Neuronal stem cell (in vitro differentiated cells): Measurements from ENCODE around the gene CPNE4.

Source experiments
- DNase-seq: peaks from one replicate; pipeline ENCODE4 v3.0.0-alpha.2; 2013; ENCODE audit warnings: low spot score
- H2AFZ ChIP-seq: one replicate; pipeline ENCODE4 v1.6.1; 2013; ENCODE audit warnings: mild to moderate bottlenecking, low read length, inconsistent platforms
- H2AK5ac ChIP-seq: 2 replicates; pipeline ENCODE4 v1.6.1; 2013; ENCODE audit warnings: low read depth, mild to moderate bottlenecking, inconsistent platforms, low read length, moderate library complexity, mixed read lengths
- H2BK120ac ChIP-seq: 2 replicates; pipeline ENCODE4 v1.6.1; 2013; ENCODE audit warnings: low read depth, mild to moderate bottlenecking, inconsistent platforms, low read length, moderate library complexity, mixed read lengths
- H2BK12ac ChIP-seq: one replicate; pipeline ENCODE4 v1.6.1; 2013; ENCODE audit warnings: low read length, inconsistent platforms
- H2BK15ac ChIP-seq: 2 replicates; pipeline ENCODE4 v1.6.1; 2013; ENCODE audit warnings: mild to moderate bottlenecking, low read length, inconsistent platforms, mixed read lengths
- H2BK5ac ChIP-seq: one replicate; pipeline ENCODE4 v1.6.1; 2013; ENCODE audit warnings: inconsistent platforms, mild to moderate bottlenecking, low read length, moderate library complexity
- H3K14ac ChIP-seq: one replicate; pipeline ENCODE4 v1.6.1; 2013; ENCODE audit warnings: low read length, inconsistent platforms
- H3K18ac ChIP-seq: 2 replicates; pipeline ENCODE4 v1.6.1; 2013; ENCODE audit warnings: low read length, inconsistent platforms
- H3K23ac ChIP-seq: 2 replicates; pipeline ENCODE4 v1.6.1; 2013; ENCODE audit warnings: low read depth, mild to moderate bottlenecking, mixed read lengths, low read length, inconsistent platforms; ENCODE audit not compliant: poor library complexity
- H3K27ac ChIP-seq: replicated peaks from 3 replicates; pipeline ENCODE4 v1.5.1; 2013; ENCODE audit warnings: low read length, inconsistent platforms
- H3K27me3 ChIP-seq, 3 experiments: 2 replicates each; pipeline ENCODE4 v1.6.1; 2013; ENCODE audit warnings: low read length in 3 of 3, mild to moderate bottlenecking in 2 of 3, inconsistent platforms in 1 of 3, low read depth in 1 of 3, mixed read lengths in 1 of 3, moderate library complexity in 1 of 3; ENCODE audit not compliant: control insufficient read depth in 3 of 3, insufficient read depth in 3 of 3
- H3K36me3 ChIP-seq, 2 donors: replicated peaks in 1 of 2; 2 replicates each; pipeline ENCODE4 v1.6.1; 2013; ENCODE audit warnings: low read length in 2 of 2; ENCODE audit not compliant: control insufficient read depth in 2 of 2, insufficient read depth in 2 of 2
- H3K4ac ChIP-seq: 2 replicates; pipeline ENCODE4 v1.6.1; 2013; ENCODE audit warnings: inconsistent platforms, mild to moderate bottlenecking, low read length, moderate library complexity
- H3K4me1 ChIP-seq, 2 donors: 1 replicate in 1 of 2; 2 replicates in 1 of 2; pipeline ENCODE4 v1.6.1; 2013; ENCODE audit warnings: low read length in 2 of 2, low read depth in 1 of 2; ENCODE audit not compliant: control insufficient read depth in 2 of 2, insufficient read depth in 1 of 2
- H3K4me2 ChIP-seq: one replicate; pipeline ENCODE4 v1.6.1; 2013; ENCODE audit warnings: mild to moderate bottlenecking, low read length, inconsistent platforms; ENCODE audit not compliant: insufficient read depth, poor library complexity, severe bottlenecking
- H3K4me3 ChIP-seq, 2 donors: 2 replicates each; pipeline ENCODE4 v1.5.1; 2013; ENCODE audit warnings: low read length in 2 of 2, mild to moderate bottlenecking in 2 of 2, inconsistent platforms in 1 of 2, moderate library complexity in 1 of 2
- H3K79me1 ChIP-seq: one replicate; pipeline ENCODE4 v1.6.1; 2013; ENCODE audit warnings: low read depth, mild to moderate bottlenecking, inconsistent platforms, low read length, moderate library complexity
- H3K9ac ChIP-seq: one replicate; pipeline ENCODE4 v1.6.1; 2013; ENCODE audit warnings: mild to moderate bottlenecking, low read depth, low read length, inconsistent platforms; ENCODE audit not compliant: poor library complexity
- H3K9me3 ChIP-seq, 2 donors: replicated peaks in 1 of 2; 2 replicates each; pipeline versions ENCODE3 to v1.6.1; 2013; ENCODE audit warnings: low read length in 2 of 2, mild to moderate bottlenecking in 2 of 2, inconsistent platforms in 1 of 2, low read depth in 1 of 2, mixed read lengths in 1 of 2, moderate library complexity in 1 of 2; ENCODE audit not compliant: control insufficient read depth in 2 of 2, insufficient read depth in 1 of 2
- H4K8ac ChIP-seq: one replicate; pipeline ENCODE4 v1.6.1; 2013; ENCODE audit warnings: low read depth, mild to moderate bottlenecking, inconsistent platforms, low read length, moderate library complexity
- H4K91ac ChIP-seq: one replicate; pipeline ENCODE4 v1.6.1; 2013; ENCODE audit warnings: low read length, low read depth, mild to moderate bottlenecking, inconsistent platforms; ENCODE audit not compliant: poor library complexity
- WGBS, 2 donors: extraction: QIAGEN DNeasy Blood & Tissue Kit; methylation state at CpG; one replicate each; pipeline ENCODE4 v1.1.7; 2013; ENCODE audit warnings: missing lambda C conversion rate in 2 of 2, mixed read lengths in 1 of 2; ENCODE audit not compliant: insufficient read length in 2 of 2, insufficient replicate concordance in 1 of 2; ENCODE audit errors: extremely low coverage in 2 of 2; 5-methylcytosine and 5-hydroxymethylcytosine counted together

The CPNE4 gene

DNA sequence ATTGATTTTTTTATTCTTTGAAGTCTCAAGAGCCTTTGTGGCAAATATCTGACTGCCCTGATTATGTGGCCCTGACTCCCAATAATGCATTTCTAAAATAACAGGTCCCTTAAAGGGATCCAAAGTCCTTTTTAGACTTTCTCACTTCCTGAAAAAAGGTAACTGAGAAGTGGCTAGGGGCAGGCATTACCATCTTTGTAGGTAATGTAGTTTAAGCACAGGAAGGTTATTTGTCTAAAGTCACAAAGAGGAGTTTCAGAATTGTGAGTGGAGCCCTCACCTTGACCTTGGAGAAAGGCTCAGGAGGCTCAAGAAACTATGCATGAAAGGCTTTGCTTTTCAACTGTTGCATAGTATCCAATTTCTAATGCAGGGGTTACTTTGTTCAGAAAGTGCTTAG, 389.2 kb downstream of the CPNE4 start:
- Histone ChIP-seq H3K27me3 (peaks cover 0 to 2% (median 0%) of the 10 kb centered on the region in 3 experiments), H3K9ac (no peak overlapping the region), H2BK5ac (no peak overlapping the region), H4K8ac (no peak overlapping the region), H2AK5ac (no peak overlapping the region), H2BK120ac (no peak overlapping the region), H3K23ac (no peak overlapping the region), H3K79me1 (no peaks in the 10 kb centered on the region), H3K4ac (no peak overlapping the region), H3K36me3 (no peaks in the 10 kb centered on the region), H3K4me1 (no peaks in the 10 kb centered on the region), H3K4me3 (no peak overlapping the region), H3K9me3 (no peaks in the 10 kb centered on the region), H3K4me2 (no peak overlapping the region), H2AFZ (no peak overlapping the region), H3K18ac (no peak overlapping the region), H2BK12ac (no peak overlapping the region), H3K14ac (no peak overlapping the region), H2BK15ac (no peak overlapping the region), H3K27ac (no peak overlapping the region), H4K91ac (no peak overlapping the region)
- DNase-seq = no peak

DNA sequence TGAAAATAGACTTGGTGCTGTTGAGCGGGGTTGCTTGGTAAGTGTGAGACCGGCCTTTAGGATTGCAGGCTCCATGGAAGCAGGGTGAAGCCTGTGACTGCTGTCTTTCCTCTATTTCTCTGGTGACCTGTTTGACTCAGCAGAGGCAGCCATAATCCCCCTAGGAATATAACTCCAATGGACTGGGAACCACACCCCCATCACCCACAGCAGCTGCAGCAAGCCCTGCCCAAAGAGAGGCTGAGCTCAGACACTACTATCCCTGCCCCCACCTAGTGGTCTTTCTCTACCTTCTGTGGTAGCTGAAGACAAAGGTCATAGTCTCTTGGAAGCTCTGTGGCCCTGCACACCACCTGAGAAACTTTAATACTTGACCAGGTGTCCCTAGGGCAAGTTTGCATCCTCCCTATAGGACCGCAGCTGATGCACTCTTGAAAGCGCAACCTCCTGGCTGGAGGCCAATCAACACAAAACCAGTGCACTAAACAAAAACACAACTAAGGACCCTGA, 398.5 kb downstream of the CPNE4 start:
- Histone ChIP-seq H3K27ac (no peak overlapping the region), H3K4me3 (no peak overlapping the region), H3K36me3 (no peaks in the 10 kb centered on the region), H3K4me1 (no peaks in the 10 kb centered on the region), H3K4ac (no peak overlapping the region), H3K14ac (no peak overlapping the region), H3K27me3 (no peaks in the 10 kb centered on the region), H2AK5ac (no peak overlapping the region), H4K91ac (no peak overlapping the region), H2AFZ (no peak overlapping the region), H4K8ac (no peak overlapping the region), H3K4me2 (no peak overlapping the region), H2BK15ac (no peak overlapping the region), H3K9ac (no peak overlapping the region), H2BK5ac (no peak overlapping the region), H3K79me1 (no peaks in the 10 kb centered on the region), H3K23ac (no peak overlapping the region), H3K9me3 (no peaks in the 10 kb centered on the region), H2BK12ac (no peak overlapping the region), H2BK120ac (no peak overlapping the region), H3K18ac (no peak overlapping the region)
- no CpG with 5 or more reads among the region's 4 CpGs for WGBS, 2 donors
- no peak for DNase-seq

DNA sequence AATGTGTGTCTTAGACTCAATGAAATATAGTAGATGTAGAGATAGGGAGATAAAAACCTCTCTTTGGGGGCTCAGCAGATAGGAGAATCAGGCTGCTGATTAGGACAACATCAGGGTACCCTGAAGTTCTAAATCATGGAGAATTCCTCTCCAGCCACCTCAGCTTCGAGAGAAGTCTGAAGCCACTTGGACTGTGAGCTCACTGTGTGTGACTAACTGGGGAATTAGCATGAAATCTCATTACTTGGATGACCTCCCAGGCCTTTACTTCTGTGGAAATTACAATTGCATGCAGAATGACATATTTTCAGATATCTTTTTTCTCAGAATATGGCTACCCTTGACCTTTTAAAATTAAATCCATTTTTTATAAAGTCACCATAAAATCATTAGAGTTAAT, 404.0 kb downstream of the CPNE4 start:
- no peak overlapping the region for H3K27ac ChIP-seq
- no peak for DNase-seq

DNA sequence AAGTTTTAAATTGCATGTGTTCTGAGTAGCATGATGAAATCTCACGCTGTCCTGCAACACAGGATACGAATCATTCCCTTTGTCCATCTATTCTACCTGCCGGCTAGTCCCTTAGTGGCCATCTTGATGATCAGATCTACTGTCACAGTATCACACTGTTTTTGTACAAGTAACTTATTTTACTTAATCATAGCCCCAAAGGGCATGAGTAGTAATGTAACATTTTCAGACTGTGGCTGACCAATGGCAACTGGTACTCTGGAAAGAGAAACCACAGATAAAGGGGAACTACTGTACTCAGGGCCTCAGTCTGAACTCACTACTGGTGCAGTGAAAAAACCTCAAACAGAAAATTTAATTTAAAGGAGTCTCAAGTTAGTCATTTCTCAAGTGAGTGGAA, 404.7 kb downstream of the CPNE4 start:
- H3K18ac ChIP-seq = no peak overlapping the region
- H3K36me3 ChIP-seq = no peaks in the 10 kb centered on the region
- no peak overlapping the region for H2AFZ ChIP-seq
- H3K4me3 ChIP-seq = no peak overlapping the region
- no peak overlapping the region for H4K8ac ChIP-seq
- H2AK5ac ChIP-seq = no peak overlapping the region
- H3K27ac ChIP-seq = no peak overlapping the region
- DNase-seq = no peak
- no peak overlapping the region for H2BK5ac ChIP-seq
- H4K91ac ChIP-seq = no peak overlapping the region
- no peaks in the 10 kb centered on the region for H3K4me1 ChIP-seq
- H2BK120ac ChIP-seq = no peak overlapping the region
- H3K4me2 ChIP-seq = no peak overlapping the region
- H3K14ac ChIP-seq = no peak overlapping the region
- WGBS, 2 donors = no CpG with 5 or more reads among the region's 3 CpGs
- no peaks in the 10 kb centered on the region for H3K27me3 ChIP-seq
- no peak overlapping the region for H3K9ac ChIP-seq
- no peaks in the 10 kb centered on the region for H3K79me1 ChIP-seq
- H3K9me3 ChIP-seq = no peaks in the 10 kb centered on the region
- no peak overlapping the region for H3K23ac ChIP-seq
- H2BK12ac ChIP-seq = no peak overlapping the region
- H2BK15ac ChIP-seq = no peak overlapping the region
- no peak overlapping the region for H3K4ac ChIP-seq

More for the DNA sequence above, 404.0 kb downstream of the CPNE4 start:
- Histone ChIP-seq H3K4me3 (no peak overlapping the region), H4K8ac (no peak overlapping the region), H3K18ac (no peak overlapping the region), H2AFZ (no peak overlapping the region), H3K4ac (no peak overlapping the region), H3K27me3 (no peaks in the 10 kb centered on the region), H3K4me1 (no peaks in the 10 kb centered on the region), H2AK5ac (no peak overlapping the region), H2BK15ac (no peak overlapping the region), H2BK5ac (no peak overlapping the region), H3K9ac (no peak overlapping the region), H3K79me1 (no peaks in the 10 kb centered on the region), H3K4me2 (no peak overlapping the region), H3K36me3 (no peaks in the 10 kb centered on the region), H3K23ac (no peak overlapping the region), H4K91ac (no peak overlapping the region), H3K9me3 (no peaks in the 10 kb centered on the region), H2BK12ac (no peak overlapping the region), H2BK120ac (no peak overlapping the region), H3K14ac (no peak overlapping the region)
- no CpG with 5 or more reads among the region's 1 CpG for whole genome bisulfite sequencing, 2 donors
